Measurements from ENCODE around the gene LDLRAP1. TPM values are rescaled to one million over a fixed set of nuclear protein-coding genes. Genes with fewer than 3 reads are reported as not detected.
A peak's percentile ranks its signal among the peaks of the same experiment; 100 is the strongest.

The LDLRAP1 gene
- total RNA-seq, 4 donors from 2014 or later = 28.0 to 50.5 (median 40.7) TPM

DNA sequence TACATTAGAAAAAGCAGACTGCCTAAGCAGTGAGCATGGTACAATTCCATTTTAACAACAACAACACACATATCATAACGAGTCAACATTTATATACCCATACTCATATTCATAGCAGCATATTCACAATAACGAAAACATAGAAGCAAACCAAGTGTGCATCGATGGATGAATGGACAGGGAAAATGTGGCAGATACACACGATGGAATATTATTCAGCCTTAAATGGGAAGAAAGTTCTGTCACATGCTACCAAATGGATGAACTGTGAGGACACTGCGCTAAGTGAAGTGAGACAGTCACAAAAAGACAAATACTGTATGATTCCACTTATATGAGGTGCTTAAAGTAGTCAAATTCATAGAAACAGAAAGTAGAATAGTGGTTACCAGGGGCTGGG lies 63.7 kb downstream of the LDLRAP1 start:
- Histone ChIP-seq H3K36me3 (no peaks in the 10 kb centered on the region), H3K9me3 (no peaks in the 10 kb centered on the region)
- 91% methylated on average over 5 of the region's 5 CpGs for WGBS

DNA sequence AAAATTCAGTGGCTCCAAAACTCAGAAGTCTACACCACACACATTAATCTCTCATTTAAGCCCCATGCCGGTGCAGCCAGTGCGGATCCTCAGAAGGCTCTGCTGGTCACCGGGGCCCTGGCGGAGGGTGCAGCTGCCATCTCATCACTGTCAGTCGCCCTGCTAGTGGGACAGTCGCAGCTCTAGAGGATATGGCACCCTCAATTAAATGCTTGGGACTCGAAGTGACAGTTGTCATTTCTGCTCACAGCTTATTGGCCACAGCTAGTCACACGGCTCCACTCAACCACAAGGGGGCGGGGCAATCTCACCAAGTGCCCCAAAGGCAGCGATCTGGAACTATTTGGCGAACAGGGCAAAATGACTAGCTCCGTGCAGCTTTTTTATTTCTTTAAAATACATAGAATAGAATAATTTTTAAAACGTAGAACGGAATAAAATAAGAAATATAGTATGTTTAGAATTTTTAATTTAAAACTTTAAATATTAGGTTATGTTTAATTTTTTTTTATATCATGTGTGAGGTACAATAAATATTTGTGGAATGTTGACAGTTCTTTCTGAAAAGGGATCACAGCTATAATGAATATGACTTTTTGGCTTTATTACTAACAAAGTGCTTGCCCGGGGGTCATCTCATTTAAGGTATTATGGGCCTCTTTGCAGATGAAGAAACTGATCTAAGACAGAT lies 65.2 kb downstream of the LDLRAP1 start:
- H3K27ac ChIP-seq = no peak overlapping the region
- H3K4me1 ChIP-seq = peaks cover 8% of the 10 kb centered on the region
- no peaks in the 10 kb centered on the region for H3K36me3 ChIP-seq
- no peaks in the 10 kb centered on the region for H3K9me3 ChIP-seq
- TF ChIP-seq EP300 (IDR thresholded peaks at IDR 0.05) (no peak), POLR2AphosphoS5 (IDR thresholded peaks at IDR 0.05) (no peak), POLR2A (IDR thresholded peaks at IDR 0.05) (no peak)
- TF ChIP-seq, protein P1, sequence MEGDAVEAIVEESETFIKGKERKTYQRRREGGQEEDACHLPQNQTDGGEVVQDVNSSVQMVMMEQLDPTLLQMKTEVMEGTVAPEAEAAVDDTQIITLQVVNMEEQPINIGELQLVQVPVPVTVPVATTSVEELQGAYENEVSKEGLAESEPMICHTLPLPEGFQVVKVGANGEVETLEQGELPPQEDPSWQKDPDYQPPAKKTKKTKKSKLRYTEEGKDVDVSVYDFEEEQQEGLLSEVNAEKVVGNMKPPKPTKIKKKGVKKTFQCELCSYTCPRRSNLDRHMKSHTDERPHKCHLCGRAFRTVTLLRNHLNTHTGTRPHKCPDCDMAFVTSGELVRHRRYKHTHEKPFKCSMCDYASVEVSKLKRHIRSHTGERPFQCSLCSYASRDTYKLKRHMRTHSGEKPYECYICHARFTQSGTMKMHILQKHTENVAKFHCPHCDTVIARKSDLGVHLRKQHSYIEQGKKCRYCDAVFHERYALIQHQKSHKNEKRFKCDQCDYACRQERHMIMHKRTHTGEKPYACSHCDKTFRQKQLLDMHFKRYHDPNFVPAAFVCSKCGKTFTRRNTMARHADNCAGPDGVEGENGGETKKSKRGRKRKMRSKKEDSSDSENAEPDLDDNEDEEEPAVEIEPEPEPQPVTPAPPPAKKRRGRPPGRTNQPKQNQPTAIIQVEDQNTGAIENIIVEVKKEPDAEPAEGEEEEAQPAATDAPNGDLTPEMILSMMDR (IDR thresholded peaks at IDR 0.05) = peak; percentile 51 to 56
- no peaks in the 10 kb centered on the region for H3K27me3 ChIP-seq
- 22% methylated on average over 15 of the region's 15 CpGs for WGBS
- DNase-seq (ENCODE audit: low spot score in 2 of 2) = peak; percentile 91 to 94
- H3K4me3 ChIP-seq = no peak overlapping the region

More for the DNA sequence above, 63.7 kb downstream of the LDLRAP1 start:
- Histone ChIP-seq H3K27me3 (no peaks in the 10 kb centered on the region), H3K27ac (no peak overlapping the region), H3K4me3 (no peak overlapping the region), H3K4me1 (peaks cover 8% of the 10 kb centered on the region)
- DNase-seq (ENCODE audit: low spot score in 2 of 2) = no peak
- TF ChIP-seq EP300 (IDR thresholded peaks at IDR 0.05) (no peak), POLR2AphosphoS5 (IDR thresholded peaks at IDR 0.05) (no peak), POLR2A (IDR thresholded peaks at IDR 0.05) (no peak)
- TF ChIP-seq, protein P1 (IDR thresholded peaks at IDR 0.05) = no peak

DNA sequence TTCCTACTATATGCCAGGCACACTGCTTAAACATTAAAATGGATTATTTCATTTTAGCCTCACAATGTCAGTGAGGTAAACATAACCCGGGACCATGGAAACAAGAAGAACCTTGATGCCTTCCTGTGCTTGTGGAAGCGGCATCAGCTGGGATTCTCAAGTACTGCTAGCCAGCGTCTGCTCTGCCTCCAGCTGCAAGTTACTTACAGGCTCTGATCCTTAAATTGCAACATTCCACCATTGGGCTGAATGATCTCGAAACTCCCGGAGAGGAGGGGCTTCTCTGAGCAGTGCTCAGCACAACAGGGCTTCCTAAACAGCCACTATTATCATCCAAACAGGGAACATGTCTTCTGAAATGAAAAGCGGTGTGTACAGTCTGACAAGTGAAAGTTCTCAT lies 66.5 kb downstream of the LDLRAP1 start:
- WGBS = 64% methylated on average over 6 of the region's 6 CpGs
- TF ChIP-seq POLR2AphosphoS5 (IDR thresholded peaks at IDR 0.05) = no peak
- TF ChIP-seq EP300 (IDR thresholded peaks at IDR 0.05) = no peak
- TF ChIP-seq, protein P1 (IDR thresholded peaks at IDR 0.05) = no peak
- no peak for TF ChIP-seq POLR2A (IDR thresholded peaks at IDR 0.05)
- Histone ChIP-seq H3K4me3 (no peak overlapping the region), H3K27ac (no peak overlapping the region), H3K27me3 (no peaks in the 10 kb centered on the region), H3K36me3 (no peaks in the 10 kb centered on the region), H3K4me1 (peaks cover 8% of the 10 kb centered on the region), H3K9me3 (no peaks in the 10 kb centered on the region)
- DNase-seq (ENCODE audit: low spot score in 2 of 2) = peak in 1 of 2 donors; percentile 32

DNA sequence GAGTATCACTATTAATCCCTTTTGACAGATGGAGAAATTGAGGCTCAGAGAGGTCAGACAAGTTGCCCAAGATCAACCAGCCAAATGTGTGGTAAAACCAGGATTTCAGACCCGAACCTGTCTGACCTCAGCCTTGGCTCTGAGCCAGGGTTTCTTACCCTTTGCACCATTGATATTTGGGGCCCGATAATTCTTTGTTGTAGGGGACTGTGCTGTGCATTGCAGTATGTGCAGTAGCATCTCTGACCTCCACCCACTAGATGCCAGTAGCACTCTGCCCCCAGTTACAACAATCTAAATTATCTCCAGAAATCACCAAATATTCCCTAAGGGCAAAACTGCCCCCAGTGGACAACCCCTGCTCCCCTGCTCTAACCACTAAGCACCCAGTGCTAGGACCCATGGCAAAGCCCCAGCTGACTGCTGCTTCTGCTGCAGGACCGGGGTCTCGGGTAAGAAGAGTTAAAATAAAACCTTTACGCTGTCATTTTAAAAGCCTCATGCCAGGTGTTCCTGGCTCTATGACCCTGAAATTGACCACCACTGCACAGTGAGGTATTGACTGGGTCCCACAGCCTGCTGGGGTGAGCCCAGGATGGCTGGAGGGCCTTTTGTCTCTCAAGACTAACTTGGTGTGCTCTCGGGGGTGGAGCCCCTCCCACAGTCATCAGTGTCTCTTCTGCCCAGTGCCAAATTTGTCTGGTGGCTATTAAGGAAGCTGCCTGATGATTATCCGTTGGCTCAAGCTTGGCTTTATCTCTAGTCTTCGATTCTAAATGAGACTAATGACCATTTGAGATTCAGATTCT lies 67.6 kb downstream of the LDLRAP1 start:
- H3K27me3 ChIP-seq = no peaks in the 10 kb centered on the region
- 62% methylated on average over 8 of the region's 8 CpGs for WGBS
- H3K9me3 ChIP-seq = no peaks in the 10 kb centered on the region
- no peaks in the 10 kb centered on the region for H3K36me3 ChIP-seq
- no peak overlapping the region for H3K4me3 ChIP-seq
- H3K27ac ChIP-seq = no peak overlapping the region
- TF ChIP-seq POLR2A (IDR thresholded peaks at IDR 0.05) (no peak), POLR2AphosphoS5 (IDR thresholded peaks at IDR 0.05) (no peak), EP300 (IDR thresholded peaks at IDR 0.05) (no peak)
- TF ChIP-seq, protein P1 (IDR thresholded peaks at IDR 0.05) = no peak
- peak in 1 of 2 donors; percentile 65 for DNase-seq (ENCODE audit: low spot score in 2 of 2)
- peaks cover 18% of the 10 kb centered on the region for H3K4me1 ChIP-seq

DNA sequence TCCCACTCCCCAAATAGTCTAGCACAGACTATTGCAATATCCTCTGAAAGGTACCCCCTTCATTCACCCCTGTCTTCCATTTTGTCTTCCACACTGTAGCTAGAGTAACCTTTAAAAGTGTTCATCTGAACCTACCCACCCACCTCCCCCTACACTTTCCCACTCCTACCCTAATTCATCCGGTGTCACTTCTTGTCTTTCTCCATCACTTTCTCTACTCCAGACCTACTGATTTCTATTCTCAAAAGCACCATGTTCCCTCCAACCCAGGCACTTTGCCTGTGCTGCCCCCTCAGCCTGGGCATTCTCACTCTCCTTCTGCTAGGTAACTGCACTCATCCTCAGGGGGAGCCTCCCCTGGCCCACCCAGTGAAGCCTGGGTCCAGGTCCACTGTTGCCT lies 68.4 kb downstream of the LDLRAP1 start:
- H3K27me3 ChIP-seq = no peaks in the 10 kb centered on the region
- DNase-seq (ENCODE audit: low spot score in 2 of 2) = peak in 1 of 2 donors; percentile 31
- H3K27ac ChIP-seq = no peak overlapping the region
- H3K4me1 ChIP-seq = peaks cover 21% of the 10 kb centered on the region
- TF ChIP-seq POLR2AphosphoS5 (IDR thresholded peaks at IDR 0.05) (no peak), EP300 (IDR thresholded peaks at IDR 0.05) (no peak), POLR2A (IDR thresholded peaks at IDR 0.05) (no peak)
- TF ChIP-seq, protein P1 (IDR thresholded peaks at IDR 0.05) = no peak
- no peak overlapping the region for H3K4me3 ChIP-seq
- WGBS = 85% methylated on average over 1 of the region's 1 CpG
- H3K9me3 ChIP-seq = no peaks in the 10 kb centered on the region
- H3K36me3 ChIP-seq = no peaks in the 10 kb centered on the region

All from suprapubic skin (tissue), 4 donors.